ENCODE data around the gene CTDSP2.

Gene CTDSP2

DNA sequence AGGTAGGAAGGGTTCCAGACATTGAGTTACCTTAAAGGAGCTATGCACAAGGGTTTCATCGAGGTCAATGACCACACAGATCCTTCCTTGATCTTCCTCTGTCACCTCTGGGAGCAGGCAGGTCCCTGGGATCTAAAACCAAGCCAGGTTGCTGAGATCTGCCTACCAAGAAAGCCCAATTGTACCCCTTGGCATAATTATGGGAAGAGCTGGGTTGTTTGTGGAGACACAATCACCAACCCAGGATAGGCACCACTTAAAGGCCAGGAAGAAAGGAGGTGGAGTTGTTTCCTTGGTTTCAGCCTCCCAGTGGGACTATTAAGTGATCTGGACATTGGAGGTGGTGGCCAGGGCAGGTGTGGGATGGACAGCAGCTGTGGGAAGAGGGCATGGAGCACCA is 19.6 kb downstream of the CTDSP2 start:
- Histone ChIP-seq H3K36me3 (ENCODE audit: control insufficient read depth, insufficient read depth, low read length) (peaks cover 30% of the 10 kb centered on the region), H3K4me2 (ENCODE audit: low read length) (no peak overlapping the region), H2BK5ac (ENCODE audit: low read length) (no peak overlapping the region), H4K8ac (ENCODE audit: low read depth, low read length) (no peak overlapping the region), H3K18ac (ENCODE audit: low read length) (no peak overlapping the region), H3K79me1 (ENCODE audit: low read length) (peaks cover 9% of the 10 kb centered on the region), H3K4ac (ENCODE audit: low read depth, low read length) (no peak overlapping the region), H3K56ac (ENCODE audit: low read length) (no peak overlapping the region), H3K9ac (ENCODE audit: low read length) (no peak overlapping the region), H2AK5ac (ENCODE audit: low read length) (no peak overlapping the region), H3K27me3 (ENCODE audit: insufficient read depth, low read length, poor library complexity) (no peaks in the 10 kb centered on the region), H2BK15ac (replicated peaks; ENCODE audit: low read depth) (no peak overlapping the region), H3K4me1 (ENCODE audit: control insufficient read depth, low read depth, low read length) (no peaks in the 10 kb centered on the region), H3K27ac (ENCODE audit: low read depth, low read length) (no peak overlapping the region), H3K4me3 (ENCODE audit: low read length) (no peak overlapping the region), H4K5ac (ENCODE audit: low read length) (no peak overlapping the region), H3K23ac (ENCODE audit: low read length) (no peak overlapping the region), H3K79me2 (ENCODE audit: control insufficient read depth, insufficient read depth, low read length) (peaks cover 8% of the 10 kb centered on the region), H2BK120ac (ENCODE audit: low read depth, low read length) (no peak overlapping the region)
- WGBS (ENCODE audit: extremely low coverage, insufficient coverage, low lambda C conversion rate) = no CpG with 5 or more reads among the region's 1 CpG
- DNase-seq = no peak

DNA sequence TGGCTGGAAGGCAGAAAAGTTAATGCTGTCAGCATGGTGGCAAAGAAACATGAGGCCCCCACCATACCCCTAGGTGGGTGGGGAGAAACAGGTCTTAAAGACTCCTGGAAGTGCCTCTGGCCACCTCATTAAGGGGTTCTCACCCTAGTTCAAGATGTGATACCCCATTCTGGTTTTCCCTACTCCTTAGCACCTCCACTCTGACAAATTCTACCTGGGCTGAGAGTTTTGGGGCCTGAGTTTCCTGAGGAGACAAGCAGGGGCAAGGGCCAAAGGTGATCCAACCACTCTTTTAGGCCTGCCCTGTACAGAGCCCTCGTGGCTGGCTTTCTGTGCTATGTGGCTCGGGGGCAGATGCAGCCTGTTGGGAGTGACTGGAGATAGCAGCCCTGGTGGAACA is 20.1 kb downstream of the CTDSP2 start:
- no peak overlapping the region for H3K9ac ChIP-seq (ENCODE audit: low read length)
- no peak overlapping the region for H3K23ac ChIP-seq (ENCODE audit: low read length)
- peaks cover 7% of the 10 kb centered on the region for H3K79me1 ChIP-seq (ENCODE audit: low read length)
- no peak for DNase-seq
- no peak overlapping the region for H2AK5ac ChIP-seq (ENCODE audit: low read length)
- no peak overlapping the region for H4K5ac ChIP-seq (ENCODE audit: low read length)
- no peak overlapping the region for H2BK15ac ChIP-seq (replicated peaks; ENCODE audit: low read depth)
- no peaks in the 10 kb centered on the region for H3K4me1 ChIP-seq (ENCODE audit: control insufficient read depth, low read depth, low read length)
- no peak overlapping the region for H3K4me3 ChIP-seq (ENCODE audit: low read length)
- no peak overlapping the region for H3K27ac ChIP-seq (ENCODE audit: low read depth, low read length)
- no CpG with 5 or more reads among the region's 2 CpGs for WGBS (ENCODE audit: extremely low coverage, insufficient coverage, low lambda C conversion rate)
- peaks cover 30% of the 10 kb centered on the region for H3K36me3 ChIP-seq (ENCODE audit: control insufficient read depth, insufficient read depth, low read length)
- no peak overlapping the region for H4K8ac ChIP-seq (ENCODE audit: low read depth, low read length)
- no peaks in the 10 kb centered on the region for H3K27me3 ChIP-seq (ENCODE audit: insufficient read depth, low read length, poor library complexity)
- H3K4me2 ChIP-seq (ENCODE audit: low read length) = no peak overlapping the region
- H3K79me2 ChIP-seq (ENCODE audit: control insufficient read depth, insufficient read depth, low read length) = peaks cover 7% of the 10 kb centered on the region
- H2BK5ac ChIP-seq (ENCODE audit: low read length) = no peak overlapping the region
- no peak overlapping the region for H3K18ac ChIP-seq (ENCODE audit: low read length)
- no peak overlapping the region for H2BK120ac ChIP-seq (ENCODE audit: low read depth, low read length)
- H3K4ac ChIP-seq (ENCODE audit: low read depth, low read length) = no peak overlapping the region
- H3K56ac ChIP-seq (ENCODE audit: low read length) = no peak overlapping the region

DNA sequence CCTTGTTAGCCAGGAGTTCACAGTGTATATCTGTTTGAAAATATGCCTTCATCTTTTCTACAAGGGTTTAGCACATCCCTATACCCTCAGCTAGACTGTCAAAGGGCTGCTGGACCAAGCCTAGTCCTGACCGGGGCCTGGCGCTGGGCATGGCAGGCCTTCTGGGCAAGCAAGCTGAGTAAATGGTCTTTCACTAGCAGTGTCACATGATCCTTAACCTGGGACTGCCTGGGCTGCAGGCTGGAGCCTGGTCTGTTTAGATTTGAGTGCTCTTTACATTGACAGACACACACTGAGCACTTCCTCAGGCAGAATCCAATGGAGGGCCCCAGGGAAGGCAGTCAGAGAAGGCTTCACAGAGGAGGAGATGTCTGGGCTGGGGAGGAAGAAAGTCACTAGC is 21.1 kb downstream of the CTDSP2 start:
- Histone ChIP-seq H4K8ac (ENCODE audit: low read depth, low read length) (no peak overlapping the region), H2BK120ac (ENCODE audit: low read depth, low read length) (no peak overlapping the region), H4K5ac (ENCODE audit: low read length) (no peak overlapping the region), H3K27ac (ENCODE audit: low read depth, low read length) (no peak overlapping the region), H3K27me3 (ENCODE audit: insufficient read depth, low read length, poor library complexity) (no peaks in the 10 kb centered on the region), H3K56ac (ENCODE audit: low read length) (no peak overlapping the region), H2AK5ac (ENCODE audit: low read length) (no peak overlapping the region), H3K18ac (ENCODE audit: low read length) (no peak overlapping the region), H2BK5ac (ENCODE audit: low read length) (no peak overlapping the region), H3K79me1 (ENCODE audit: low read length) (peaks cover 7% of the 10 kb centered on the region), H3K4me3 (ENCODE audit: low read length) (no peak overlapping the region), H3K4me2 (ENCODE audit: low read length) (no peak overlapping the region), H3K23ac (ENCODE audit: low read length) (no peak overlapping the region), H3K4me1 (ENCODE audit: control insufficient read depth, low read depth, low read length) (no peaks in the 10 kb centered on the region), H3K9ac (ENCODE audit: low read length) (no peak overlapping the region), H3K79me2 (ENCODE audit: control insufficient read depth, insufficient read depth, low read length) (peaks cover 7% of the 10 kb centered on the region), H3K4ac (ENCODE audit: low read depth, low read length) (no peak overlapping the region), H3K36me3 (ENCODE audit: control insufficient read depth, insufficient read depth, low read length) (peaks cover 30% of the 10 kb centered on the region), H2BK15ac (replicated peaks; ENCODE audit: low read depth) (no peak overlapping the region)
- no peak for DNase-seq
- WGBS (ENCODE audit: extremely low coverage, insufficient coverage, low lambda C conversion rate) = no CpG with 5 or more reads among the region's 2 CpGs

DNA sequence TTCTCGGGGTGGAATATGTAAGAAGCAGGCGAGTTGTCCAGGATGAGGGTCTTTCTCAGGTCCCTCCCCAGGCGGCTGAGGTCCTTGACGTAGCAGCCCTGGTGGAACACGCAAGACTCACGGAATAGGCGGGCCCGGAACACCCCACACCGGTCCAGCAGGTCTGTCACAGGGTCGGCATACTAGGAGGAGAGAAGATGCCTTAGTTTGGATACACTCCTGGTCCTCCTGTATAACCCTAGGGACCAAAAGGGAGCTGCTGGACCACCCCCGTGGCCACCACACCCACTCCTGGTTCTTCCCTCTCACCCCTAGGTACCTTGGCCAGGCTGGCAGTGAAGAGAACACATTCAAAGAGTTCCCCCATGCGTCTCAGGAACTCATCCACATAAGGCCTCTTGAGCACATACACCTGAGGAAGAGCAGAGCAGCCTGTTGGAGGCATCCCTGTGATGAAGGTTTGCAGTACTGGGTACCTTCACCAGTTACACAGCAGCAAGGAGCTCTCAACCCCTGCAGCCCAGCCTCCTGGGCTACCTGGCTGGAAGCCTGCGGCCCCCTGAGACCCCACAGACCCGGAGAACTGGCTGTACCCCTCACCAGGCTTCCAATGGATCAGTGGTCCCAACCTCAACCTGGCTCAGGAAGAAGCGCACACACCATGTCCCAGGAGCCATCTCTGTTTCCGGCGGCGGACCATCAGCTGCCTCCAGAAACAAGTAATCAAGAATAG is 22.5 kb downstream of the CTDSP2 start:
- Histone ChIP-seq H3K56ac (ENCODE audit: low read length) (no peak overlapping the region), H3K23ac (ENCODE audit: low read length) (no peak overlapping the region), H3K4me2 (ENCODE audit: low read length) (no peak overlapping the region), H3K4ac (ENCODE audit: low read depth, low read length) (no peak overlapping the region), H3K27me3 (ENCODE audit: insufficient read depth, low read length, poor library complexity) (no peaks in the 10 kb centered on the region), H3K18ac (ENCODE audit: low read length) (no peak overlapping the region), H3K9ac (ENCODE audit: low read length) (no peak overlapping the region), H3K79me2 (ENCODE audit: control insufficient read depth, insufficient read depth, low read length) (no peaks in the 10 kb centered on the region), H3K27ac (ENCODE audit: low read depth, low read length) (no peak overlapping the region), H3K36me3 (ENCODE audit: control insufficient read depth, insufficient read depth, low read length) (peaks cover 30% of the 10 kb centered on the region), H3K79me1 (ENCODE audit: low read length) (peaks cover 2% of the 10 kb centered on the region), H3K4me1 (ENCODE audit: control insufficient read depth, low read depth, low read length) (no peaks in the 10 kb centered on the region), H4K5ac (ENCODE audit: low read length) (no peak overlapping the region), H2AK5ac (ENCODE audit: low read length) (no peak overlapping the region), H2BK5ac (ENCODE audit: low read length) (no peak overlapping the region), H4K8ac (ENCODE audit: low read depth, low read length) (no peak overlapping the region), H2BK15ac (replicated peaks; ENCODE audit: low read depth) (no peak overlapping the region), H3K4me3 (ENCODE audit: low read length) (no peak overlapping the region), H2BK120ac (ENCODE audit: low read depth, low read length) (no peak overlapping the region)
- no CpG with 5 or more reads among the region's 18 CpGs for WGBS (ENCODE audit: extremely low coverage, insufficient coverage, low lambda C conversion rate)
- no peak for DNase-seq

DNA sequence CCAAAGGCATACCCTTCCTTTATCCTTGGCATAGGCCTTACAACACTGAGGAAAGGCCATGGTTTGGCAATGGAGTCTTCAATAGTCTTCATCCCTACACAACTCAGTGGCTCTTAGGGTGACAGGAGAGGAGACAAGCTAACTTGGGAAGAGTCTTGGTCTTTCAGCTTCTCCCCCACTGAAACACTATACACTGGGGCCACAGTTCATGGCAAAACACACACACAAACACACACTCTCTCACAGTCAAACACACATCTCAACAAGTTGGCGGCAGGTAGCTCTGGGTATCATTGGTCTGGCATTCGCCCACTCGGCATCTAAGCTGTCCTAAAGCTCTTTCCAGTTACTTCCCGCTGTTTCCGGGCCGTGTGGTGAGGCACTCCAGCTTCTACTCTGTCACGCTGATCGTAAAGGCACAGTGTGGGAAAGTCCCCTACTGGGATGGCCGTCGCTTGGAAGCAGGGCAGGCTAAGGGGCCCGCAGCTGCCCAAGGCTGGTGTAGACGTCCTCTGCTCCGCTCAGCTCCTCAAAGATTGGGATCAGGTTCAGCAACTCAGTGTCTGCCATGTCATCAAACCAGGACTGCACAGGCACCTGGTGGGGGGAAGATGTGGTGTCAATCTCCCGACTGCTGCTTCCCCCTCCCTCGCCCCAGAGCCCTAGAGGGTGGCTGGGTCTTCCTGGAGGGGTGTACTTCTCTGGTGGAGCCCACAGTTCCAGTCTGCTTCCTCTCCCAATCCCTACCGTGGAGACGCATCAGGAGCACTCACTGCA is 23.2 kb downstream of the CTDSP2 start:
- Histone ChIP-seq H2BK5ac (ENCODE audit: low read length) (no peak overlapping the region), H3K4me2 (ENCODE audit: low read length) (no peak overlapping the region), H3K79me1 (ENCODE audit: low read length) (peaks cover 2% of the 10 kb centered on the region), H3K9ac (ENCODE audit: low read length) (no peak overlapping the region), H3K4me1 (ENCODE audit: control insufficient read depth, low read depth, low read length) (no peaks in the 10 kb centered on the region), H3K79me2 (ENCODE audit: control insufficient read depth, insufficient read depth, low read length) (no peaks in the 10 kb centered on the region), H4K5ac (ENCODE audit: low read length) (no peak overlapping the region), H3K4ac (ENCODE audit: low read depth, low read length) (no peak overlapping the region), H3K23ac (ENCODE audit: low read length) (no peak overlapping the region), H3K27me3 (ENCODE audit: insufficient read depth, low read length, poor library complexity) (no peaks in the 10 kb centered on the region), H2BK120ac (ENCODE audit: low read depth, low read length) (no peak overlapping the region), H3K27ac (ENCODE audit: low read depth, low read length) (no peak overlapping the region), H3K18ac (ENCODE audit: low read length) (no peak overlapping the region), H2BK15ac (replicated peaks; ENCODE audit: low read depth) (no peak overlapping the region), H3K36me3 (ENCODE audit: control insufficient read depth, insufficient read depth, low read length) (peaks cover 30% of the 10 kb centered on the region), H4K8ac (ENCODE audit: low read depth, low read length) (no peak overlapping the region), H2AK5ac (ENCODE audit: low read length) (no peak overlapping the region), H3K56ac (ENCODE audit: low read length) (no peak overlapping the region), H3K4me3 (ENCODE audit: low read length) (no peak overlapping the region)
- no CpG with 5 or more reads among the region's 17 CpGs for WGBS (ENCODE audit: extremely low coverage, insufficient coverage, low lambda C conversion rate)
- no peak for DNase-seq
